SK-N-SH treated with all-trans-retinoic acid at 6 μM for 48 hours (cell line): Measurements from ENCODE around the gene MGAT3.

Experiments used
- BACH2 ChIP-seq: fragments of 250-450 bp; sonication (Bioruptor Pico); IDR thresholded peaks from 2 replicates; pipeline ENCODE4 v1.9.0; 2021; ENCODE audit warnings: mild to moderate bottlenecking, borderline replicate concordance
- CREB5 ChIP-seq: fragments of 250-450 bp; sonication (Bioruptor Pico); IDR thresholded peaks from 2 replicates; pipeline ENCODE4 v1.5.1; 2020; ENCODE audit warnings: low read depth, mild to moderate bottlenecking, moderate library complexity
- RARB ChIP-seq: fragments of 250-450 bp; sonication (Bioruptor Pico); IDR thresholded peaks from 2 replicates; pipeline ENCODE4 v1.8.0; 2021; ENCODE audit warnings: mild to moderate bottlenecking, moderate library complexity
- ZC3H10 ChIP-seq: fragments of 250-450 bp; sonication (Bioruptor Pico); IDR thresholded peaks from 2 replicates; pipeline ENCODE4 v1.5.1; 2021; ENCODE audit warnings: mild to moderate bottlenecking, moderate library complexity
- ZFP3 ChIP-seq: fragments of 250-450 bp; sonication (Bioruptor Pico); IDR thresholded peaks from 2 replicates; pipeline ENCODE4 v1.5.0; 2020; ENCODE audit warnings: mild to moderate bottlenecking, moderate library complexity
- ZFP30 ChIP-seq: fragments of 450-650 bp; formaldehyde crosslinking; IDR thresholded peaks from 2 replicates; pipeline ENCODE4 v1.5.0; 2022; ENCODE audit warnings: mild to moderate bottlenecking, moderate library complexity
- ZNF565 ChIP-seq: fragments of 450-650 bp; formaldehyde crosslinking; conservative IDR thresholded peaks from 2 replicates; pipeline ENCODE4 v1.5.0; 2020; ENCODE audit warnings: low read depth, mild to moderate bottlenecking, moderate library complexity
- ZNF70 ChIP-seq: fragments of 450-650 bp; formaldehyde crosslinking; IDR thresholded peaks from 2 replicates; pipeline ENCODE4 v1.5.0; 2020; ENCODE audit warnings: mild to moderate bottlenecking, moderate library complexity
- ZNF8 ChIP-seq: fragments of 450-650 bp; formaldehyde crosslinking; IDR thresholded peaks from 2 replicates; pipeline ENCODE4 v1.5.0; 2020; ENCODE audit warnings: mild to moderate bottlenecking, moderate library complexity
- TF ChIP-seq, protein P1 (sequence below): fragments of 250-450 bp; sonication (Bioruptor Pico); IDR thresholded peaks from 2 replicates; pipeline ENCODE4 v1.5.0; 2020; ENCODE audit warnings: mild to moderate bottlenecking, moderate library complexity

DNA sequence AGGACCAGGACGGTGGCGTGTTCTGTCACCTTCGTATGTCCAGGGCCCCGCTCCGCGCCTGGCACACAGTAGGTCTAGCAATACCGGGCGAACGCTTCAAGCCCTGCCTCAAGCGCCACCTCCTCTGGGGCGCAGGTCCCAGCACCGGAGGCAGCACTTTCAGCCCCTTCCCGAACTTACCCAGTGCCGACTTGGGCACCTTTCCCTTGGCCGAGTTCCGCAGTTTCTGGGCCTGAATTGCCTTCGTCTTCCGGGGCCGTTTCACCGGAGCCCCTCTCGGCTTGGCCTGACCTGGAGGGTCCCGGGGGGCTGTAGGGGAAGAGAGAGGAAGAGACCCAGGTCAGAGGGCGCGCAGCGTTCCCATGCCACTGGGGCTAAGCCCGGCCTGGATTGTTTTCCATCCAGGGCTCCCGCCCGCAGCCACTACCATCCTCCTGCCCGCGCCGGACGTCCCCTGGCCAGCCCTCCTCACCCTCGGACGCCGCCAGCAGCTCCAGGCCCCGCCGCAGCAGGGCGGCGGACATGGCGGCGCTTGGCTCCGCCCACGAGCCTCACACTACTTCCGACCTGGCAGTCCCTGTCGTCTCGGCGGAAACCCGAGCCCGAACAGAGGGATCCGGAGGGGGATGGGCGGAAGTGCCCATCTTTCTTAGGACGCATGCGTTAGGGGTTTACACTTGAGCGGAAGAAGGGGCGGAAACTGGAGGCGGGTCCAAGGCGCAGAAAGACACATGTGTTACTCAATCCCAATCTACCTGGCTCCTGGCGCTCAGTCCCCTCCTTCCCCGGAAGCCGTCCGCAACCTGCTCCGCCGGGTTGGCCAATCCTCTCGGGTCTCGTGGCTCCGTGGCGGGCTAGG, 75.6 kb downstream of the MGAT3 start, which contains the start of gene RPS19BP1:
- TF ChIP-seq, protein P1, sequence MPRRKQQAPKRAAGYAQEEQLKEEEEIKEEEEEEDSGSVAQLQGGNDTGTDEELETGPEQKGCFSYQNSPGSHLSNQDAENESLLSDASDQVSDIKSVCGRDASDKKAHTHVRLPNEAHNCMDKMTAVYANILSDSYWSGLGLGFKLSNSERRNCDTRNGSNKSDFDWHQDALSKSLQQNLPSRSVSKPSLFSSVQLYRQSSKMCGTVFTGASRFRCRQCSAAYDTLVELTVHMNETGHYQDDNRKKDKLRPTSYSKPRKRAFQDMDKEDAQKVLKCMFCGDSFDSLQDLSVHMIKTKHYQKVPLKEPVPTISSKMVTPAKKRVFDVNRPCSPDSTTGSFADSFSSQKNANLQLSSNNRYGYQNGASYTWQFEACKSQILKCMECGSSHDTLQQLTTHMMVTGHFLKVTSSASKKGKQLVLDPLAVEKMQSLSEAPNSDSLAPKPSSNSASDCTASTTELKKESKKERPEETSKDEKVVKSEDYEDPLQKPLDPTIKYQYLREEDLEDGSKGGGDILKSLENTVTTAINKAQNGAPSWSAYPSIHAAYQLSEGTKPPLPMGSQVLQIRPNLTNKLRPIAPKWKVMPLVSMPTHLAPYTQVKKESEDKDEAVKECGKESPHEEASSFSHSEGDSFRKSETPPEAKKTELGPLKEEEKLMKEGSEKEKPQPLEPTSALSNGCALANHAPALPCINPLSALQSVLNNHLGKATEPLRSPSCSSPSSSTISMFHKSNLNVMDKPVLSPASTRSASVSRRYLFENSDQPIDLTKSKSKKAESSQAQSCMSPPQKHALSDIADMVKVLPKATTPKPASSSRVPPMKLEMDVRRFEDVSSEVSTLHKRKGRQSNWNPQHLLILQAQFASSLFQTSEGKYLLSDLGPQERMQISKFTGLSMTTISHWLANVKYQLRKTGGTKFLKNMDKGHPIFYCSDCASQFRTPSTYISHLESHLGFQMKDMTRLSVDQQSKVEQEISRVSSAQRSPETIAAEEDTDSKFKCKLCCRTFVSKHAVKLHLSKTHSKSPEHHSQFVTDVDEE (CRISPR knock-in tag) = no peak
- TF ChIP-seq ZNF565 (CRISPR knock-in tag) = no peak
- TF ChIP-seq CREB5 (CRISPR knock-in tag) = no peak
- no peak for TF ChIP-seq ZNF70
- TF ChIP-seq ZNF8 (CRISPR knock-in tag) = no peak
- TF ChIP-seq RARB (CRISPR knock-in tag) = no peak
- TF ChIP-seq BACH2 (CRISPR knock-in tag) = no peak
- TF ChIP-seq ZC3H10 = no peak
- TF ChIP-seq ZFP30 (CRISPR knock-in tag) = no peak
- no peak for TF ChIP-seq ZFP3 (CRISPR knock-in tag)
